CD4-positive, CD25-positive, alpha-beta regulatory T cell (primary cell): ENCODE data around the gene GH2. TPM values are rescaled to one million over a fixed set of nuclear protein-coding genes. Genes with fewer than 3 reads are reported as not detected.
"Not testable (repeated sequence)": the region's sequence is repeated elsewhere in the genome, so short reads cannot be mapped to it uniquely, and the experiment has no call there.

ENCODE experiments used
- ATAC-seq, 2 donors: fragments of 150-1000 bp; cut with Tn5 transposase; one replicate each; pipeline ENCODE4 v1.10.0; 2021; ENCODE audit warnings: low read depth in 2 of 2, moderate number of reproducible peaks in 2 of 2, moderate library complexity in 1 of 2
- DNase-seq, 3 donors: peaks; one replicate each; pipeline versions ENCODE4 v3.0.0 to v3.0.0-alpha.2; 2012 to 2022; ENCODE audit warnings: mixed read lengths in 1 of 3
- H3K27ac ChIP-seq: one replicate; pipeline ENCODE4 v1.7.0; 2013; ENCODE audit warnings: mild to moderate bottlenecking, low read length; ENCODE audit not compliant: insufficient read depth, poor library complexity, severe bottlenecking
- H3K27me3 ChIP-seq: one replicate; pipeline ENCODE4 v1.7.0; 2013; ENCODE audit warnings: low read length; ENCODE audit not compliant: control insufficient read depth, insufficient read depth
- H3K36me3 ChIP-seq: one replicate; pipeline ENCODE4 v1.7.0; 2013; ENCODE audit warnings: mild to moderate bottlenecking, low read length, moderate library complexity; ENCODE audit not compliant: control insufficient read depth, insufficient read depth
- H3K4me1 ChIP-seq: 2 replicates; pipeline ENCODE4 v1.7.0; 2013; ENCODE audit warnings: mild to moderate bottlenecking, low read length; ENCODE audit not compliant: insufficient read depth, control insufficient read depth, poor library complexity, severe bottlenecking
- H3K4me3 ChIP-seq: one replicate; pipeline ENCODE4 v1.7.0; 2013; ENCODE audit warnings: low read depth, mild to moderate bottlenecking, low read length, moderate library complexity
- H3K9me3 ChIP-seq, 2 experiments: 1 replicate in 1 of 2; 2 replicates in 1 of 2; pipeline ENCODE4 v1.7.0; 2013; ENCODE audit warnings: low read length in 2 of 2, mild to moderate bottlenecking in 1 of 2, moderate library complexity in 1 of 2; ENCODE audit not compliant: control insufficient read depth in 2 of 2
- H3K27ac Mint-ChIP-seq, 3 donors: one replicate each; pipeline ENCODE4 v1.8.0; 2020 to 2022; ENCODE audit warnings: mild to moderate bottlenecking in 3 of 3, mixed read lengths in 3 of 3, moderate library complexity in 2 of 3
- H3K27me3 Mint-ChIP-seq: one replicate; pipeline ENCODE4 v1.8.0; 2022; ENCODE audit warnings: mild to moderate bottlenecking, mixed read lengths
- H3K36me3 Mint-ChIP-seq: one replicate; pipeline ENCODE4 v1.8.0; 2020; ENCODE audit warnings: mixed read lengths
- H3K4me1 Mint-ChIP-seq, 4 donors: one replicate each; pipeline ENCODE4 v1.8.0; 2020 to 2022; ENCODE audit warnings: mixed read lengths in 4 of 4, mild to moderate bottlenecking in 1 of 4
- H3K4me3 Mint-ChIP-seq, 4 donors: one replicate each; pipeline ENCODE4 v1.8.0; 2020 to 2022; ENCODE audit warnings: mild to moderate bottlenecking in 4 of 4, mixed read lengths in 4 of 4, moderate library complexity in 3 of 4
- H3K9me3 Mint-ChIP-seq, 7 donors: one replicate each; pipeline ENCODE4 v1.8.0; 2020 to 2022; ENCODE audit warnings: mixed read lengths in 7 of 7, mild to moderate bottlenecking in 3 of 7, moderate library complexity in 2 of 7
- polyA plus RNA-seq, 4 donors: library from polyadenylated mRNA; unstranded; fragments of 300-500 nt; fragmentation: Illumina TruSeq; gene quantifications; one replicate each; pipeline ENCODE4 v1.2.3, GENCODE V29; 2021
- total RNA-seq: library from RNA; stranded (reverse); gene quantifications from one replicate; pipeline ENCODE4 v1.2.3, GENCODE V29; 2022

The GH2 gene
- total and polyA plus RNA-seq, 5 donors from 2014 or later = not detected

DNA sequence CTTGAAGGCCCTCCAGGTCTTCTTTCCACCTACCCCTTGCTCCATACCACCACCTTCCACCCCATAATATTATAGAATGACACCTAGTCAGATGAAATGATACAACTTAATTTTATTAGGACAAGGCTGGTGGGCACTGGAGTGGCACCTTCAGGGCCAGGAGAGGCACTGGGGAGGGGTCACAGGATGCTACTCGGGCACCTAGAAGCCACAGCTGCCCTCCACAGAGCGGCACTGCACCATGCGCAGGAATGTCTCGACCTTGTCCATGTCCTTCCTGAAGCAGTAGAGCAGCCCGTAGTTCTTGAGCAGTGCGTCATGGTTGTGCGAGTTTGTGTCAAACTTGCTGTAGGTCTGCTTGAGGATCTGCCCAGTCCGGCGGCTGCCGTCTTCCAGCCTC, 13.1 kb upstream of the GH2 start:
- not testable (repeated sequence) for H3K4me1 Mint-ChIP-seq, H3K4me3 ChIP-seq, ATAC-seq, H3K27ac Mint-ChIP-seq, DNase-seq, H3K27me3 ChIP-seq, H3K4me3 Mint-ChIP-seq, H3K27ac ChIP-seq, H3K36me3 Mint-ChIP-seq, H3K27me3 Mint-ChIP-seq, H3K4me1 ChIP-seq, H3K9me3 ChIP-seq, H3K9me3 Mint-ChIP-seq, H3K36me3 ChIP-seq

DNA sequence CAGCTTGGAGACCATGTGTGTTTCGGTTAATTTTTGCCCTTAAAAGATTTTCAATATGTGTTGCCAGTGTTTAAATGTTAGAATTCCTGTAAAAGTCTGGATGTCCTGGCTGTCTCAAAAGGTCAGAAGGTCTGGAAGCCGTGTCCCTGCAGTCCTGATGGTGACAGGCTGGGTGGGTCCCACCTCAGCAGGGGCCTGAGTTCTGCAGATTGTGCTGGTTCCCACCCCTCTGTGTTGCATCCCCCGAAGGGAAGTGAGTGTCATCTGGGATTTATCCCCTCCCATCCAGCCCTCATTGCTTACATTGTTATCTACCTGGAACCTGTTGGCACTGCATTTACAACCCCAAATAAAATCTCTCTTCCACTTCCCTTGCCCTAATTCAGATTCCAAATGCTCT, 12.3 kb upstream of the GH2 start:
- not testable (repeated sequence) for H3K27ac ChIP-seq, ATAC-seq, H3K27ac Mint-ChIP-seq, DNase-seq, H3K36me3 Mint-ChIP-seq, H3K4me3 Mint-ChIP-seq, H3K36me3 ChIP-seq, H3K4me3 ChIP-seq, H3K4me1 Mint-ChIP-seq, H3K27me3 Mint-ChIP-seq, H3K4me1 ChIP-seq, H3K9me3 ChIP-seq, H3K9me3 Mint-ChIP-seq, H3K27me3 ChIP-seq

DNA sequence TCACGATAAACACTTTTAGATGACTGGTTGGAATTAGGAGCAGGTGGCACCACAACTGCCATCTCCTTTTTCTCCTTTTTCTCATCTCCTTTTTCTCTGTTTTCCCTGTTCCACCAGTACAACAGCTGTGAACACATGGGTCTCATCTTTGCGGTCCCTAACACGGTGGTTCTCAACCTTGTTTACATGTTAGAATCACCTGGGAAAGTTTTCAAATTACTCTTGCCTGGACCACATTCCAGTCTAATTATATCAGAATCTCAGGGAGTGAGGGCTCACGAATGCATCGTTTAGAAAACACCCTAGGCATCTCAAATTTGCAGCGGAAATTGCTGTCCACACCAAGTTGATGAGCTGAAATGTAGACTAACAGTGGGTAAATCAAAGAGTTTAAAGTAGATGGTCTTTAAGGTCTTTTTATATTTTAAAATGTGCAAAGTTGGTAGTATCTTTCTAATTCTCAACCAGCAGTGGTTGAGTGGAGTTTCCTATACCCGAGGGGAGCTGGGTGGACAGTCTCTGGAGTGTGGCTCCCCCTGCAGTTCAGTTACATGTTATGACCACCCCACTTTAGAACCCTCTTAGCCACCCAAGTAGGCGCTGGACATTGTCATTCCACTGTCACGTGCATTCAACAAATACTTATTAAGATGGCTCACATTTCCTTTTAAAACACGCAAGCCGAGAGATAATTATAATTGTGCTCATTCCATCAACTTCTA, 10.7 kb upstream of the GH2 start:
- peaks cover 15% of the 10 kb centered on the region for H3K27me3 Mint-ChIP-seq

DNA sequence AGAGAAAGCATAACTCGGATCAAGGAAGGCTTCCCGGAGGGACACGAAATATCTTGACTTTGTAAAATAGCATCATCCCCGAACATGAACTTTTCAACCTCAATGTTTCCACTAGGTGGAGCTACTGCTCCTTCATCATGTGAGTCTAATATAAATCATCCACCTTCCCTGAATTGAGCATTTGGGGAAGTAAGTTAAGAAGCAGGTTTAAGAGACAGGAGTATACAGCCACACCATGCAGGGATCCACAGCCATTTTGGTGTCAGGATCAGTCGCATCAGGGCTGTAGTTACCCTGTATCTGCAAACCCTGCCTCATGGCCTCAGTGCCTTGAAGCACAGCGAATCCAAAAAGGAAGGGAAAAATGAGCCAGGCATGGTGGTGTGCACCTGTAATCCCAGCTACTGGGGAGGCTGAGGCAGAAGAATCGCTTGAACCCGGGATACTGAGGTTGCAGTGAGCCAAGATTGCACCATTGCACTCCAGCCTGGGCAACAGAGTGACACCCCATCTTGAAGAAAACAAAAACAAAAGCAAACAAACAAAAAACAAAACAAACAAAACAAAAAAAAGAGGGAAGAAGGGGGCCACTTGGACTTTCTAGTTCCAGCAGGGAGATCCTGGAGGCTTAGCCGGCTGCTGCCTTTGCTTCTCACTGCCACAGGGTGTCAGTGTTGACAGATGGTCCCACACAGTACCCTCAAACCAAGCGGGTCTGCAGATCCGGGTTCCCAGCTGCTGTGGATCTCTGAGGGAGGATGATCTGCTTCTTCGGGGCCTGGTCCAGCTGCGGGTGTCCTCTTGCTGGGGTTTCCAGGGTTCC, 7.5 kb upstream of the GH2 start:
- not testable (repeated sequence) for H3K4me1 ChIP-seq, H3K27me3 ChIP-seq, H3K9me3 Mint-ChIP-seq, H3K36me3 ChIP-seq, H3K9me3 ChIP-seq, H3K36me3 Mint-ChIP-seq, H3K27ac Mint-ChIP-seq, H3K27ac ChIP-seq, H3K4me3 ChIP-seq, H3K4me3 Mint-ChIP-seq, H3K4me1 Mint-ChIP-seq
- DNase-seq (peak in 2 of 3 donors; percentile 26 to 35), ATAC-seq (peak; percentile 44 to 55)
- peaks cover 30% of the 10 kb centered on the region for H3K27me3 Mint-ChIP-seq

More for the DNA sequence above, 10.7 kb upstream of the GH2 start:
- H3K27ac Mint-ChIP-seq = peak overlapping the region in 1 of 3 donors; percentile 3
- not testable (repeated sequence) for H3K27ac ChIP-seq, ATAC-seq, H3K36me3 ChIP-seq, H3K27me3 ChIP-seq, H3K4me3 ChIP-seq, H3K9me3 ChIP-seq, H3K4me1 ChIP-seq, H3K4me1 Mint-ChIP-seq, H3K9me3 Mint-ChIP-seq, H3K4me3 Mint-ChIP-seq, H3K36me3 Mint-ChIP-seq, DNase-seq

DNA sequence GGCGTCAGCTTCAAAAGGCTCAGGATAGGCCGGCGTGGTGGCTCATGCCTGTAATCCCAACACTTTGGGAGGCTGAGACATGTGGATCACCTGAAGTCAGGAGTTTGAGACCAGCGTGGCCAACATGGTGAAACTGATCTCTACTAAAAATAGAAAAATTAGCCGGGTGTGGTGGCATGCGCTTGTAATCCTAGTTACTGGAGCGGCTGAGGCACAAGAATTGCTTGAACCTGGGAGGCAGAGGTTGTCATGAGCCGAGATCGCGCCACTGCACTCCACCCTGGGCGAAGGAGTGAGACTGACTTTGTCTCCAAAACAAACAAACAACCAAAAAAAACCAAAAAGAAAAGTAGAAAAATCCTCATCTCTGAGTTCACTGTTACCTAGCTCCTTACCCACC, 3.4 kb upstream of the GH2 start:
- H3K27me3 Mint-ChIP-seq = peaks cover 32% of the 10 kb centered on the region
- ATAC-seq, H3K4me1 Mint-ChIP-seq: not testable (repeated sequence)

DNA sequence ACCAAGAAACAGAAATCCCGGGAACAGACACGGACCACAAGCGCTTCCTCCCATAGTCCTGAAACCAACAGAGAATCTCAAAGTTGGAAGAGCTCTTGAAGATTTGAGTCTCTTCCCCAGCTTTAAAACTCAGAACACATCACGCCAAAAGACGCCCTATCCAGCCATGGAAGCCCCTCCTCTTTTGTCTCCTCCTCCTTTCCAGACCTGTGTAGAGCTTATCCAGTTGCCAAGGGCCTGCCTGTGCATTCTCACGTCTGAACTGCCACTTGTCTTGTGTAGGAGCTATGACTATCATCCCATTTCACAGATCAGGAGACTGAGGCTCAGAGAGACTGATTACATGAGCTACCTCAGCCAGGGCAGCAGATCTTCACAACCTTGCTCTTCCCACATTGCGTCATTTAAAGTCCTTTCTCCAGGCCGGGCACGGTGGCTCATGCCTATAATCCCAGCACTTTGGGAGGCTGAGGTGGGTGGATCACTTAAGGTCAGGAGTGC, 932 bp upstream of the GH2 start:
- not testable (repeated sequence) for H3K9me3 ChIP-seq, ATAC-seq, H3K4me1 ChIP-seq, H3K36me3 Mint-ChIP-seq, H3K27me3 ChIP-seq, H3K4me3 ChIP-seq, H3K4me3 Mint-ChIP-seq, DNase-seq, H3K27ac ChIP-seq, H3K9me3 Mint-ChIP-seq, H3K36me3 ChIP-seq, H3K4me1 Mint-ChIP-seq
- H3K27me3 Mint-ChIP-seq = peaks cover 24% of the 10 kb centered on the region
- H3K27ac Mint-ChIP-seq = peak overlapping the region in 1 of 3 donors; percentile 76

More for the DNA sequence above, 3.4 kb upstream of the GH2 start:
- not testable (repeated sequence) for H3K4me3 ChIP-seq, H3K4me1 ChIP-seq, H3K36me3 ChIP-seq, H3K36me3 Mint-ChIP-seq, H3K27me3 ChIP-seq, H3K4me3 Mint-ChIP-seq, H3K9me3 ChIP-seq, DNase-seq, H3K9me3 Mint-ChIP-seq, H3K27ac Mint-ChIP-seq, H3K27ac ChIP-seq

DNA sequence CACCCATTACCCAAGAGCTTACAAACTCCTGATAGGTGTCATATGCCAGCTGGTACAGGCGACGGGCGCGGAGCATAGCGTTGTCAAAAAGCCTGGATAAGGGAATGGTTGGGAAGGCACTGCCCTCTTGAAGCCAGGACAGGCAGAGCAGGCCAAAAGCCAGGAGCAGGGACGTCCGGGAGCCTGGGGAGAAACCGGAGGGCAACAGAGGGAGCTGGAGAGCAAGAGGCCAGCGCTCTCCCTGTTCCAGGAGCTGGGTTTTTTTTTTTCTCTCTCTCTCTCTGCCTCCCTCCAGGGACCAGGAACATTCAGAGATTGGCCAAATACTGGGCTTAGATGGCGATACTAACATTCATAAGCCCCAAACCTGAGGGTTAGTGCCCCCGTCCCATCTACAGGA, 407 bp downstream of the GH2 start:
- not testable (repeated sequence) for ATAC-seq, H3K4me3 Mint-ChIP-seq, H3K36me3 ChIP-seq, H3K4me1 Mint-ChIP-seq, H3K27ac ChIP-seq, H3K4me1 ChIP-seq, H3K27me3 ChIP-seq, H3K36me3 Mint-ChIP-seq, H3K4me3 ChIP-seq, DNase-seq, H3K9me3 Mint-ChIP-seq, H3K27ac Mint-ChIP-seq, H3K9me3 ChIP-seq
- peaks cover 15% of the 10 kb centered on the region for H3K27me3 Mint-ChIP-seq

DNA sequence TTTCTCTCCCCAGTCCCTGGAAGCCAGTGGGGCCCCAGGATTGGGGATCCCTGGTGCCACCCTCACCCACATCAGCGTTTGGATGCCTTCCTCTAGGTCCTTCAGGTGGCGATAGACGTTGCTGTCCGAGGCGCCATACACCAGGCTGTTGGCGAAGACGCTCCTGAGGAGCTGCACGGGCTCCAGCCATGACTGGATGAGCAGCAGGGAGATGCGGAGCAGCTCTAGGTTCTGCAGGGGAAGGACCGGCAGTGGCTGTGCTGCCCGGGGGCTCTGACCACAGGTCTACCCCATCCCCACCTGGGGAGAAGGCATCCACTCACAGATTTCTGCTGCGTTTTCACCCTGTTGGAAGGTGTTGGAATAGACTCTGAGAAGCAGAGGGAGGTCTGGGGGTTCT, 1.0 kb downstream of the GH2 start:
- H3K27me3 ChIP-seq = no peaks in the 10 kb centered on the region
- H3K4me1 ChIP-seq = no peaks in the 10 kb centered on the region
- no peaks in the 10 kb centered on the region for H3K36me3 Mint-ChIP-seq
- H3K9me3 ChIP-seq = no peaks in the 10 kb centered on the region
- no peak overlapping the region for H3K4me3 Mint-ChIP-seq
- H3K9me3 Mint-ChIP-seq = no peaks in the 10 kb centered on the region
- ATAC-seq (no peak), DNase-seq (no peak)
- no peak overlapping the region for H3K4me3 ChIP-seq
- peaks cover 15% of the 10 kb centered on the region for H3K27me3 Mint-ChIP-seq
- H3K36me3 ChIP-seq = no peaks in the 10 kb centered on the region
- no peak overlapping the region for H3K27ac Mint-ChIP-seq
- H3K4me1 Mint-ChIP-seq = peaks cover 0 to 4% (median 0%) of the 10 kb centered on the region in 4 donors
- no peak overlapping the region for H3K27ac ChIP-seq
